Osteocyte (in vitro differentiated cells): ENCODE measurements around the gene PPP1R11. TPM values are rescaled to one million over a fixed set of nuclear protein-coding genes. Genes with fewer than 3 reads are reported as not detected.

Experiments
- DNase-seq: peaks from one replicate; pipeline ENCODE4 v3.0.0; 2021; ENCODE audit warnings: mixed read lengths; ENCODE audit not compliant: unreplicated experiment; ENCODE audit errors: extremely low spot score
- H3K27ac Mint-ChIP-seq: one replicate; pipeline ENCODE4 v1.8.0; 2021; ENCODE audit warnings: mild to moderate bottlenecking, mixed read lengths; ENCODE audit not compliant: unreplicated experiment
- H3K27me3 Mint-ChIP-seq: one replicate; pipeline ENCODE4 v1.8.0; 2021; ENCODE audit warnings: mixed read lengths; ENCODE audit not compliant: unreplicated experiment
- H3K36me3 Mint-ChIP-seq: one replicate; pipeline ENCODE4 v1.8.0; 2021; ENCODE audit warnings: mixed read lengths; ENCODE audit not compliant: unreplicated experiment
- H3K4me1 Mint-ChIP-seq: one replicate; pipeline ENCODE4 v1.8.0; 2021; ENCODE audit warnings: mixed read lengths; ENCODE audit not compliant: unreplicated experiment
- H3K4me3 Mint-ChIP-seq: one replicate; pipeline ENCODE4 v1.8.0; 2021; ENCODE audit warnings: mild to moderate bottlenecking, moderate library complexity, mixed read lengths; ENCODE audit not compliant: unreplicated experiment
- H3K9me3 Mint-ChIP-seq: one replicate; pipeline ENCODE4 v1.8.0; 2021; ENCODE audit warnings: mixed read lengths; ENCODE audit not compliant: unreplicated experiment
- CTCF ChIP-seq: fragments of 200-600 bp; sonication (generic); IDR thresholded peaks from 2 replicates; pipeline ENCODE4 v1.5.0; 2021; ENCODE audit warnings: antibody characterized with exemption, mild to moderate bottlenecking, moderate library complexity
- total RNA-seq: library from RNA; stranded (reverse); gene quantifications from 2 replicates; pipeline ENCODE4 v1.2.1, GENCODE V29; 2021

PPP1R11 gene
- total RNA-seq, 1 donor from 2014 or later = 52.9 TPM

GRCh38 chr6:30102414-30102969 lies 35.5 kb downstream of the PPP1R11 start:
- peaks cover 31% of the 10 kb centered on the region for H3K4me1 Mint-ChIP-seq
- H3K4me3 Mint-ChIP-seq = peak overlapping the region; percentile 73
- H3K27me3 Mint-ChIP-seq = peaks cover 55% of the 10 kb centered on the region
- DNase-seq = no peak
- peak overlapping the region; percentile 50 for H3K27ac Mint-ChIP-seq
- no peaks in the 10 kb centered on the region for H3K9me3 Mint-ChIP-seq
- H3K36me3 Mint-ChIP-seq = no peaks in the 10 kb centered on the region
- no peak for TF ChIP-seq CTCF

DNA sequence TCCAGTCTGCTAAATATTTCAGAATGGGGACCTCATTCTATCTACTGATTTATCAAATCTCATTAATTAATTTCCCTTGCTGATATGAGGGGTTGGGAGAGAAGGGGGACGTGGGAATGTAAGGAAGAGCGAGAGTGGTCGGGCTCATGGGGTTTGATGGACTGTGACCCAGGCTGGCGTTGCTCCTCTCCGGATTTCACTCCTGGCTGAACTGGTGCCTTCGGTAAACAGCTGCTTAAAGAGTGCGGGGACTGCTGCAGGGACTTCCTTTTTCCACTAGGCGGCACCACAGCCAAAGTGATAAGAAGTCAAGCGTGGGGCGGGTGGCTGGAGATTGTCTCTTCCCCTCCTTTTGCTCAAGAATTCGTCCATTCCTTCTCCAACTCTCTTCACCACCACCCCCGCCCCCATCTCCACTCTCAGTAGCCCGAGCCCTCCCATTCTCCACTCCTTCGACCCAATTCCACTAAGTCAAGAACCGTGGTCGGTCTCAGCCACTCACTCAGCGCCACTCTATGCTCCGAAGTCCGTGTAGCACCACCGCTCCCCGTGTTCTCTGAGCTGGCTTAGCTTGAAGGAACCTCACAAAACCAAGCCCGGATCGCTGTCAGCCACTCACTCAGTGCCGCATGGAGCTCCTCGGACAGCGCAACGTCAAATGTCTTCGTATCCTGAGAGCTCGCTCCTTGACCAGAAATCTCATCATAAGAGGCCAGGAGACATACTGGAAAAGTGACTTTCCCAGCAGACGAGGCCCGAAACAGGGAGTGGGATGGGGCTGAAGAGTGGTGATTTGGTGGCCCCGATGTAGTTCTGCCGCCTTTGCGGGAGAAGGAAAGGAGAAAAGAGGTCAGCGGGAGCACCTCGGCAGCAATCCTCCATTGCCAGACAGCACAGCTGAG lies 36.2 kb downstream of the PPP1R11 start:
- no peaks in the 10 kb centered on the region for H3K36me3 Mint-ChIP-seq
- peaks cover 31% of the 10 kb centered on the region for H3K4me1 Mint-ChIP-seq
- peak overlapping the region; percentile 73 for H3K4me3 Mint-ChIP-seq
- H3K27ac Mint-ChIP-seq = peak overlapping the region; percentile 50
- H3K9me3 Mint-ChIP-seq = no peaks in the 10 kb centered on the region
- H3K27me3 Mint-ChIP-seq = peaks cover 56% of the 10 kb centered on the region
- TF ChIP-seq CTCF = peak; percentile 93
- peak; percentile 91 for DNase-seq

GRCh38 chr6:30103872-30104179 lies 36.8 kb downstream of the PPP1R11 start:
- Mint-ChIP-seq H3K27ac (no peak overlapping the region), H3K9me3 (no peaks in the 10 kb centered on the region), H3K36me3 (no peaks in the 10 kb centered on the region), H3K4me1 (peaks cover 31% of the 10 kb centered on the region), H3K4me3 (peak overlapping the region; percentile 73), H3K27me3 (peaks cover 54% of the 10 kb centered on the region)
- no peak for DNase-seq
- no peak for TF ChIP-seq CTCF

GRCh38 chr6:30104661-30105060 lies 37.7 kb downstream of the PPP1R11 start:
- TF ChIP-seq CTCF = no peak
- H3K27ac Mint-ChIP-seq = no peak overlapping the region
- H3K4me1 Mint-ChIP-seq = peaks cover 31% of the 10 kb centered on the region
- no peak overlapping the region for H3K4me3 Mint-ChIP-seq
- no peaks in the 10 kb centered on the region for H3K36me3 Mint-ChIP-seq
- DNase-seq = no peak
- no peaks in the 10 kb centered on the region for H3K9me3 Mint-ChIP-seq
- H3K27me3 Mint-ChIP-seq = peaks cover 51% of the 10 kb centered on the region

DNA sequence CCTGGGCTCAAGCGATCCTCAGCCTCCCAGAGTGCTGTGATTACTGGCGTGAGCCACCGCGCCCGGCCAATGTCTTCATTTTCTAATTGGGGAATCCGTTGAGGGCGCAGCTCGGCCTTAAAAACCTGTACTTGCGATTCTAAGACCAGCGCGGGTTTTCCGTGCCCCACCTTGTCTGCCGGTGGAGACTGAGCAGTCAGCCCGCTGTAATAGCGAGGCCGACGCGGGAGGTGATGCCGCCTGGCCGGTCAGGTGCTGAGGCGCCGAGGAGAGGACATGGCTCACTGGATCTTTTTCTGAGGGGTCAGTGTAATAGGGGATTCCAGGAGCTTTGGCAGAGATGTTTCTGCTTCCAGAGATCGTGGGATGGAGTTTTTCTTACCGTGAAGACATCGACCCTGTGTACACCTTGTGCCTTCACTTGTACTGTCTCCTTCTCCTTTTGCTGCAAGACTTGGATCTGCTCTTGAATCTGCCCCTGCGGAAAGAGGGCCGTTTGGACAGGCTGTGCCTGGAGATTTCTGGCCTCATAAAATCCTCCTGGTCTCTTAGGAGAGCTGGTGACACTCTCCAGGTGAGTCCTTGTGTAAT lies 44.4 kb downstream of the PPP1R11 start:
- Mint-ChIP-seq H3K4me1 (no peaks in the 10 kb centered on the region), H3K27ac (no peak overlapping the region)

More for the DNA sequence above, 44.4 kb downstream of the PPP1R11 start:
- H3K36me3 Mint-ChIP-seq = no peaks in the 10 kb centered on the region
- H3K9me3 Mint-ChIP-seq = no peaks in the 10 kb centered on the region
- H3K27me3 Mint-ChIP-seq = peaks cover 72% of the 10 kb centered on the region
- no peak for DNase-seq
- TF ChIP-seq CTCF = no peak
- no peak overlapping the region for H3K4me3 Mint-ChIP-seq
